ENCODE measurements around the gene WWOX. TPM values are rescaled to one million over a fixed set of nuclear protein-coding genes. Genes with fewer than 3 reads are reported as not detected.

WWOX gene
- total and polyA plus RNA-seq, 2 of the 8 experiments (the other 6 are each of a cell fraction or from before 2014, with no cell fraction given) = 5.4 to 16.7 TPM

- H4K8ac ChIP-seq (ENCODE audit: extremely low read depth, insufficient read depth, low read length) = no peak overlapping the region
- H2BK20ac ChIP-seq (ENCODE audit: low read length) = no peak overlapping the region
- H3K18ac ChIP-seq (ENCODE audit: extremely low read depth, low read length) = no peak overlapping the region
- no peaks in the 10 kb centered on the region for H3K9me3 ChIP-seq (ENCODE audit: insufficient read depth in 2 of 2, low read depth in 1 of 2, low read length in 1 of 2)
- H4K20me1 ChIP-seq (replicated peaks in 1 of 2; ENCODE audit: control insufficient read depth in 1 of 2, insufficient read depth in 2 of 2, low read length in 2 of 2) = no peaks in the 10 kb centered on the region
- H4K91ac ChIP-seq (replicated peaks; ENCODE audit: insufficient read length, low read length) = no peak overlapping the region
- H2BK5ac ChIP-seq (ENCODE audit: low read depth, low read length) = no peak overlapping the region
- H3K56ac ChIP-seq (replicated peaks; ENCODE audit: insufficient read length, low read depth, low read length) = no peak overlapping the region
- no peak for DNase-seq (ENCODE audit: low read depth in 1 of 2, low spot score in 2 of 2)
- H3K4me1 ChIP-seq (replicated peaks in 1 of 4; ENCODE audit: control insufficient read depth in 3 of 4, insufficient read depth in 4 of 4, low read length in 3 of 4) = no peaks in the 10 kb centered on the region
- H3K79me2 ChIP-seq (ENCODE audit: control insufficient read depth in 1 of 2, insufficient read depth in 2 of 2, low read length in 2 of 2) = no peaks in the 10 kb centered on the region
- H3K79me1 ChIP-seq (ENCODE audit: low read depth, low read length) = no peaks in the 10 kb centered on the region
- no peak overlapping the region for H2BK120ac ChIP-seq (replicated peaks; ENCODE audit: low read depth, low read length)
- CTCF ChIA-PET (ENCODE audit: partially characterized antibody) = interaction anchor here (0.6 to 0.7 kb wide), 2 partner anchors 8 to 32 kb away, joined by 3 read pairs; no protein-coding TSS in a partner anchor
- no peak overlapping the region for H3K9ac ChIP-seq (replicated peaks in 1 of 4; ENCODE audit: extremely low read depth in 1 of 4, low read depth in 3 of 4, low read length in 3 of 4)
- WGBS, 2 experiments (ENCODE audit: extremely low coverage in 1 of 2, insufficient coverage in 1 of 2, insufficient read length in 1 of 2, insufficient replicate concordance in 2 of 2, low coverage in 1 of 2, low lambda C conversion rate in 2 of 2, missing lambda C conversion rate in 1 of 2) = 86% methylated on average over 5 of the region's 5 CpGs; no CpG with 5 or more reads in 1 of the 2 experiments
- no peaks in the 10 kb centered on the region for H3K36me3 ChIP-seq (ENCODE audit: control insufficient read depth in 2 of 4, insufficient read depth in 4 of 4, low read length in 3 of 4)
- no peak overlapping the region for H3K23ac ChIP-seq (ENCODE audit: insufficient read length)
- H2AFZ ChIP-seq (ENCODE audit: low read length) = no peak overlapping the region
- no peak for FAIRE-seq
- POLR2A ChIA-PET (ENCODE audit: partially characterized antibody) = no interaction called here
- H4K5ac ChIP-seq (ENCODE audit: insufficient read length, low read depth, low read length) = no peak overlapping the region
- H3K4me2 ChIP-seq (ENCODE audit: insufficient read depth in 1 of 2, low read depth in 2 of 2, low read length in 2 of 2) = no peak overlapping the region
- no peaks in the 10 kb centered on the region for H3K27me3 ChIP-seq (replicated peaks in 1 of 4; ENCODE audit: control insufficient read depth in 3 of 4, extremely low read depth in 1 of 4, insufficient read depth in 3 of 4, low read length in 3 of 4)
- no peak overlapping the region for H2BK12ac ChIP-seq (ENCODE audit: low read depth, low read length)
- no peak overlapping the region for H3K4ac ChIP-seq (replicated peaks; ENCODE audit: insufficient read length, low read depth, low read length)
- no peak overlapping the region for H2BK15ac ChIP-seq (ENCODE audit: low read length)
- H2AK5ac ChIP-seq (ENCODE audit: low read depth, low read length) = no peak overlapping the region
- H3K27ac ChIP-seq (ENCODE audit: low read depth, low read length) = no peak overlapping the region
- no peaks in the 10 kb centered on the region for H3K23me2 ChIP-seq (ENCODE audit: low read depth, low read length)
- no peak overlapping the region for H3K4me3 ChIP-seq (ENCODE audit: extremely low read depth in 1 of 4, insufficient read depth in 2 of 4, low read depth in 3 of 4, low read length in 4 of 4)
- H3K14ac ChIP-seq (ENCODE audit: insufficient read length) = no peak overlapping the region
- TF ChIP-seq SP4 (IDR thresholded peaks at IDR 0.05; ENCODE audit: low read length) (no peak), E2F6 (IDR thresholded peaks at IDR 0.05) (no peak), HDAC6 (IDR thresholded peaks at IDR 0.05; ENCODE audit: low read depth, low read length) (no peak), CHD1 (IDR thresholded peaks at IDR 0.05; ENCODE audit: low read depth, low read length) (no peak), CTCF (IDR thresholded peaks at IDR 0.05; ENCODE audit: control extremely low read depth in 1 of 3, insufficient read depth in 1 of 3, low read depth in 1 of 3, low read length in 3 of 3) (no peak), BCL11A (IDR thresholded peaks at IDR 0.05; ENCODE audit: low read depth in 2 of 2, low read length in 2 of 2) (no peak), CBX5 (IDR thresholded peaks at IDR 0.05; ENCODE audit: low read depth, low read length) (no peak), CHD2 (IDR thresholded peaks at IDR 0.05; ENCODE audit: low read length) (no peak)
- TF ChIP-seq, protein P1, sequence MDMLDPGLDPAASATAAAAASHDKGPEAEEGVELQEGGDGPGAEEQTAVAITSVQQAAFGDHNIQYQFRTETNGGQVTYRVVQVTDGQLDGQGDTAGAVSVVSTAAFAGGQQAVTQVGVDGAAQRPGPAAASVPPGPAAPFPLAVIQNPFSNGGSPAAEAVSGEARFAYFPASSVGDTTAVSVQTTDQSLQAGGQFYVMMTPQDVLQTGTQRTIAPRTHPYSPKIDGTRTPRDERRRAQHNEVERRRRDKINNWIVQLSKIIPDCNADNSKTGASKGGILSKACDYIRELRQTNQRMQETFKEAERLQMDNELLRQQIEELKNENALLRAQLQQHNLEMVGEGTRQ (IDR thresholded peaks at IDR 0.05; ENCODE audit: low read length) = no peak
- TF ChIP-seq, protein P2, sequence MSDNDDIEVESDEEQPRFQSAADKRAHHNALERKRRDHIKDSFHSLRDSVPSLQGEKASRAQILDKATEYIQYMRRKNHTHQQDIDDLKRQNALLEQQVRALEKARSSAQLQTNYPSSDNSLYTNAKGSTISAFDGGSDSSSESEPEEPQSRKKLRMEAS (IDR thresholded peaks at IDR 0.05) = no peak
Observed at GRCh38 chr16:78697426-78697825, 598.0 kb downstream of the WWOX start.

Measured in H1 (cell line).